Neuron (in vitro differentiated cells): ENCODE results near the gene THAP7.

Experiments used
- H2AFZ ChIP-seq: one replicate; pipeline ENCODE4 v1.6.1; 2013; ENCODE audit warnings: low read depth, mild to moderate bottlenecking, inconsistent platforms, low read length, moderate library complexity
- H3K27me3 ChIP-seq: one replicate; pipeline ENCODE4 v1.6.1; 2013; ENCODE audit warnings: low read length; ENCODE audit not compliant: insufficient read depth
- H3K36me3 ChIP-seq: one replicate; pipeline ENCODE4 v1.6.1; 2013; ENCODE audit warnings: low read length; ENCODE audit not compliant: insufficient read depth
- H3K4me1 ChIP-seq: one replicate; pipeline ENCODE4 v1.6.1; 2013; ENCODE audit warnings: low read length; ENCODE audit not compliant: insufficient read depth
- H3K4me3 ChIP-seq: 2 replicates; pipeline ENCODE4 v1.5.1; 2013; ENCODE audit warnings: mild to moderate bottlenecking, low read length, moderate library complexity
- H3K9me3 ChIP-seq: one replicate; pipeline ENCODE4 v1.6.1; 2013; ENCODE audit warnings: low read length

THAP7 gene

DNA sequence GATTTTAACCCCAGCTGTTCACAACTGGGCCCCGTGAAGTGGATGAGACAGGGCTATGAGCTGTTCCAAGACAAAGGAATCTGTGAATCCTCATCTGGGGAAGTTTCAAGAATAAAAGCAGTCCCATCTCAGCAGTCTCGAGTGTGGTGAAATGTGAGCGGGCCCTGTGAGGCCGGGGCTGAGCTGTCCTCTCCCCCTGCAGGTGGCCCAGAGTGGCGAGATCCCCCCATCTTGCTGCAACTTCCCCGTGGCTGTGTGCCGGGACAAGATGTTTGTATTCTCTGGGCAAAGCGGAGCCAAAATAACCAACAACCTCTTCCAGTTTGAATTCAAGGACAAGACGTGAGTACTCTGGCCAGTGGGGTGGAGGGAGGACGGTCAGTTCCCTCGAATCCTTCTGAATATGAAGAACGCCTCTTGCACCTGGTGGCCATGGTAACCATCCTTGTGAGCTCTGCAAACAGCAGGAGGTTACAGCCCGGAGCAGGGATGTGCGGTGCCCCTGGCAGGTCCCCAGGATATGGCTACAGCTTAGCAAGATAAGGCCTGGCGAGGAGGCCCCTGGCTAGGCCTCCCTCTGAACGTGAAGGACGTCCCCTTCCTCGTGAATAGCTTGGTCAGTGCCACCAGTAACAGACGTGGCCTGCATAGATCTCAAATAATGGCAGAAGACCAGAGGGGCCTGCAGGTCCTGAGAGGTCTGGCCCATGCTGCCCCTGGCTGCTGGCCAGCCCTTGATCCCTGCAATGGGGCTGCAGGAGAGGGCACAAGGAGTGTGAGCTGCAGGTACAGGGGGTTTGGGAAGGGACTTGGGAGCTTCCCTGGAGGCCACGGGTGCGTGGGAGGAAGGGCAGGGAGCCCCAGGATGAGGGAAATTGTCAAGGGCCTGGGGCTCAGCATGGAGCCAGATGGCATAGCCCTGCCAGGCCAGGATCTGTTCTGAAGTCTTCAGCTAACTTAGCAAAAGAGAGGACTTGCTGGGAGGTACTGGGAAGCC lies 11.4 kb downstream of the THAP7 start:
- Histone ChIP-seq H3K36me3 (peaks cover 42% of the 10 kb centered on the region), H3K27me3 (no peaks in the 10 kb centered on the region)

DNA sequence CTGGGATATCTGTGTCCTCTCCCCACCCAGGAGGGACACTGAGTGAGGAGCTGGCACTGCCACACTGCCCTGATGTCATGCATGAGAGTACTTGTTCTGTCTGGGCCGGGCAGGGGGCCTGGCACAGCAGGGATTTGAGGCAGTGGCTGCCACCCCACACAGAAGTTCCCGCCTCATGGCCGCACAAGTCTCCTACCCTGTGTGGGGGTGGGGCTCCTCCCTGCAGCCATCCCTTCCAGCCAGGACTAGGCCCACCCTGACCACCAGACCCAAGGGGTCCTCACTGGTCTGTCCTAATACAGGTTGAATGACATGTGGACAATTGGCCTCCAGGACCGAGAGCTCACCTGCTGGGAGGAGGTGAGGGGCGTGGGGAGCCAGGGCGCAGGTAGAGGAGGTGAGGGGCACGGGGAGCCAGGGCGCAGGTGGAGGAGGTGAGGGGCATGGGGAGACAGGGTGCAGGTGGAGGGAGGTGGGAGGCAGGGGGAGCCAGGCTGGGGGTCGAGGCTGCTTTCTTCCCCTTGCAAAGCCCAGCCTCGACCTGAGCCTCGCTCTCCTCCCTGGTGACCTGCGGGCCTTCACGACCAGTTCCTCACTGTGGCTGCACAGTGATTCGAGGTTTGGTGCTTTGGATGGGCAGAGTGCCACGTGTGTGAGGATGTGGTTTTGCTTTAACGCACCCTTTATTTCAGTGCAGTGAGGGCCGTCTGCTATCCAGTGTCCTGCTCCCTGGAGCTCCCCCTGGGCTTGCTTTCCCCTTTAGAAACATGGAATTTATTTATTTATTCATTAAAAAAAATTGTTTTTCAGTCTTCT lies 12.4 kb downstream of the THAP7 start:
- Histone ChIP-seq H3K4me1 (no peaks in the 10 kb centered on the region), H2AFZ (no peak overlapping the region), H3K36me3 (peaks cover 41% of the 10 kb centered on the region), H3K27me3 (no peaks in the 10 kb centered on the region), H3K4me3 (no peak overlapping the region), H3K9me3 (no peaks in the 10 kb centered on the region)

More for the DNA sequence above, 11.4 kb downstream of the THAP7 start:
- Histone ChIP-seq H3K4me3 (no peak overlapping the region), H3K4me1 (no peaks in the 10 kb centered on the region), H3K9me3 (no peaks in the 10 kb centered on the region), H2AFZ (no peak overlapping the region)

DNA sequence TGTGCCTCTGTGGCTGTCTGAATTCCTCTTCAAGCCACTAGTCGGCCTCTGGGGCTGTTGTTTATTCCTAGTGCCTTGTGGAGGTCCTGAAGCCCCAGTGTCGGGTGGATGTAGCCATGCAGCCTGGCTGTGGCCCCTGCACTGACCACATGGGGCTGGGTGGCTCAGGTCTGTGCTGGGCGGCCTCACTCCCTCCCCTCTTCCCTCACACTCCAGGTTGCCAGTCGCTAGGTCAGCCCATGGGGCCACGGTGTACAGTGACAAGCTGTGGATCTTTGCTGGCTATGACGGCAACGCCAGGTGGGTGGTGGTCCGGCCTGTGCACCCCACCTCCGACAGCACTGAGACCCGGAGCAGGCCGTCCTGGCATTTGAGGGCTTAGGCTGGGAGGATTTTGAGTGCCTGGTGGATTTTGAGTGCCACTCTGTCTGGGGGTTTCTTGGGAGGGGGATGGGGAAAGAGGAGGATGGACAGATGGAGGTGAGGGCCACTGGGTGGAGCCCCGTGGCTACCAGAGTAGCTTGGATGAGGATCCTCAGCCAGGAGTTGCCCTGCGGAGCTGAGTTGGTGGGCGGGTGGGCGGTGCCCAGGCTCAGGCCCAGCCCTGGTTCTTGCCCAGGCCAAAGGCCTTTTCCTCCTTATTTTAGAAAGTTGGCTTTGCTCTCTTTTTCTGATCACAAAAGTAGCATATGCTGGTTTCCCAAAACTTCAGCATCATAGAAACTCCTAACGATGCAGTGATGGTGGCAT lies 13.2 kb downstream of the THAP7 start:
- Histone ChIP-seq H3K4me1 (no peaks in the 10 kb centered on the region), H3K36me3 (peaks cover 44% of the 10 kb centered on the region), H3K9me3 (no peaks in the 10 kb centered on the region), H3K27me3 (no peaks in the 10 kb centered on the region), H2AFZ (no peak overlapping the region), H3K4me3 (no peak overlapping the region)

DNA sequence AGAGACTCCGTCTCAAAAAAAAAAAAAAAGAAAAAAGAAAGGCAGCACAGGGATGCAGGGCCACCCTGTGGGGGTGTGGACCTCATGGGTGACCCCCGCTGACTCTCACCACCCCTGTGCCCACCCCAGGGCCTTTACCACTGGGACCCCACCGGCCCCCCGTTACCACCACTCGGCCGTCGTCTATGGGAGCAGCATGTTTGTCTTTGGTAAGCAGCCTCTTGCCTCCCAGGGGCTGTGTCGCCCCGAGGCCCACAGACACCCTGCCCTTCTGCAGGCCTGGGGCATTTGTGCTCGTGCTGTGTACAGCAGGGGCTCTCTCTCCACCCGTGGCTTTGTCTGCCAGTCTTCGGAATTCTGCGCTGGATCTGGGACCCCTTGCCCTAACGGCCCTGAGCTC lies 14.5 kb downstream of the THAP7 start:
- Histone ChIP-seq H3K36me3 (peaks cover 36% of the 10 kb centered on the region), H3K9me3 (no peaks in the 10 kb centered on the region), H3K27me3 (no peaks in the 10 kb centered on the region), H2AFZ (no peak overlapping the region), H3K4me3 (no peak overlapping the region), H3K4me1 (peaks cover 5% of the 10 kb centered on the region)

DNA sequence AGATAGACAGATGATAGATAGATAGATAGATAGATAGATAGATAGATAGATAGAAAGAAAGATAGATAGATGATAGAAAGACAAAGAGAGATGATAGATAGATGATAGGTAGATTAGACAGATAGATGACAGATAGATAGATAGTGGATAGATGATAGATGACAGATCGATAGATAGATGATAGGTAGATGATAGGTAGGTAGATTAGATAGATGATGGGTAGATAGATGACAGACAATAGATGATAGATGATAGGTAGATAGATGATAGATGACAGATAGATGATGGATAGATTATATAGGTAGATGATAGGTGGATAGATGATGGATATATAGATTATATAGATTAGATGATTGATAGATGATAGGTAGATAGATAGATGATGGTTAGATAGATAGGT lies 15.6 kb downstream of the THAP7 start:
- Histone ChIP-seq H3K27me3 (no peaks in the 10 kb centered on the region), H3K4me1 (peaks cover 7% of the 10 kb centered on the region), H2AFZ (no peak overlapping the region), H3K4me3 (no peak overlapping the region), H3K9me3 (no peaks in the 10 kb centered on the region), H3K36me3 (peaks cover 30% of the 10 kb centered on the region)

DNA sequence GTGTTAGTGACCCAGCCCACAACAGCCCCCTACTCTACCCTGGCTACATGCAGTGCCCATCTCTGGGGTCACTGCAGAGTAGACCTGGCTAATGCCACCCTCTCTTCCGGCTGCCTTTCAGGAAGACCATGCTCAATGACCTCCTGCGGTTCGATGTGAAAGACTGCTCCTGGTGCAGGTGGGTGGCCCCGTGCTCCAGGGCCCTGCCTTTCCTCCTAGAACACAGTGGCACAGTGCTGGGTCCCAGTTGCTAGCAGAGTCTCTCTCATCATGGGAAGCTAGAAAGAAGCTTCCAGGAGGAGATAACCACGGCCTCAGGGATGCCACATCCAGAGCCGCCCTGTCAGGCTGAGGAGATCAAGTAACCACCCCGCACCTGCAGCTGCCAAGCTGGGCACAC lies 16.2 kb downstream of the THAP7 start:
- H3K27me3 ChIP-seq: no peaks in the 10 kb centered on the region
- H3K36me3 ChIP-seq: peaks cover 26% of the 10 kb centered on the region
- peaks cover 11% of the 10 kb centered on the region for H3K4me1 ChIP-seq
- no peaks in the 10 kb centered on the region for H3K9me3 ChIP-seq
- H3K4me3 ChIP-seq: no peak overlapping the region
- H2AFZ ChIP-seq: no peak overlapping the region

GRCh38 chr22:20983081-20983771 lies 18.7 kb downstream of the THAP7 start:
- Histone ChIP-seq H3K27me3 (no peaks in the 10 kb centered on the region), H3K4me1 (peaks cover 11% of the 10 kb centered on the region), H3K4me3 (peak overlapping the region; percentile 86), H3K36me3 (peaks cover 23% of the 10 kb centered on the region), H2AFZ (no peak overlapping the region), H3K9me3 (no peaks in the 10 kb centered on the region)

DNA sequence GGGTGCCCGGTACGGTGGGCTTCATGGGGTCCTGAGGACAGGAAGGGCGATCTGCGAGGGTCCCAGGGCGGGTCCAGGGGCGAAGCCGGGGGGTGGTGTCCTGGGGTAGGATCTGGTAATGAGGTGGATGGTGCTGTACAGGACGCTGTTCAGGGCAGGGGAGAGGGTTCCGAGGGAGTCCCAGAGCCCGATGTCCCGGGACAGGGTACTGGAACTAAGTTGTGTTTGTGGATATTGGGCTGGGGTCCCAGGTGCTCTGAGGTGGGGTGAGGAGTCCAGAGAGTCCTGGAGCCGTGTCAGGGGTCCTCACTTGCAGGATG lies 19.4 kb downstream of the THAP7 start:
- Histone ChIP-seq H3K36me3 (peaks cover 22% of the 10 kb centered on the region), H3K4me1 (peaks cover 11% of the 10 kb centered on the region), H3K4me3 (peak overlapping the region; percentile 86), H3K27me3 (no peaks in the 10 kb centered on the region), H2AFZ (peak overlapping the region; percentile 81), H3K9me3 (no peaks in the 10 kb centered on the region)

DNA sequence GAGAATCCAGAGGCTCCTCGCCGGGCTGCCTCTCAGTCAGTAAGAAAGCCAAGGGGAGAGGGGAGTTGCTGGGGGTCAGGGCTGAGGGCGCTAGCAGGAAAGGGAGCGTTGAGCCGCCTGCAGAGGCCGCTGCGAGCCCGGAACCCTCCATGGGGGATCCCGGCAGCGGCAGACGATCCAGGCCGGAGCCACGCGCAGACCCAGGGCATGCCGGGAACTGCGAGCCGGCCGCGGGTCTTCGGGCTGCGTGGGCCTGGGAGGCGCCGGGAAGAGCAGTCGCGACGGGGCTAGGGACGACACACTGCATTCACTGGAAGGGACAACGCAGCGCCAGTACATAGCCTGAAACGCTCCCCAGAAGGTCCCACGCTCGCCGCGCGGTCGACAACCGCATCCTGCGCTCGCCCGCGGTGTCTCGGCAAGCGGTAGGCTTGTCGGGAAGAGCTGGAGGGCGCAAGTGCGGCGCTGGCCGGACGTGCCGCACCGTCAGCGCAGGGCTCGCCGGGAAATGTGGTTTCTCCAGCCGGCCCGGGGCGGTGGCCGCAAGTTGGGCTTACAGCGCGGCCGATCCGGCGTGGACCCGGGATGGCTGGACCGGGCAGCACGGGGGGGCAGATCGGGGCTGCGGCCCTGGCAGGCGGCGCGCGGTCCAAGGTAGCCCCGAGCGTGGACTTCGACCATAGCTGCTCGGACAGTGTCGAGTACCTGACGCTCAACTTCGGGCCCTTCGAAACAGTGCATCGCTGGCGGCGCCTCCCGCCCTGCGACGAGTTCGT lies 19.9 kb downstream of the THAP7 start, which contains the start of gene LZTR1:
Gene LZTR1 (plus strand): TSS at position 511 of the 776 bp plus-strand sequence. CDS start 75 bp downstream, at position 586.
- Histone ChIP-seq H2AFZ (peak within 1 kb of the TSS; percentile 81), H3K27me3 (no peaks in the 10 kb centered on the region), H3K36me3 (peaks cover 18% of the 10 kb centered on the region)

DNA sequence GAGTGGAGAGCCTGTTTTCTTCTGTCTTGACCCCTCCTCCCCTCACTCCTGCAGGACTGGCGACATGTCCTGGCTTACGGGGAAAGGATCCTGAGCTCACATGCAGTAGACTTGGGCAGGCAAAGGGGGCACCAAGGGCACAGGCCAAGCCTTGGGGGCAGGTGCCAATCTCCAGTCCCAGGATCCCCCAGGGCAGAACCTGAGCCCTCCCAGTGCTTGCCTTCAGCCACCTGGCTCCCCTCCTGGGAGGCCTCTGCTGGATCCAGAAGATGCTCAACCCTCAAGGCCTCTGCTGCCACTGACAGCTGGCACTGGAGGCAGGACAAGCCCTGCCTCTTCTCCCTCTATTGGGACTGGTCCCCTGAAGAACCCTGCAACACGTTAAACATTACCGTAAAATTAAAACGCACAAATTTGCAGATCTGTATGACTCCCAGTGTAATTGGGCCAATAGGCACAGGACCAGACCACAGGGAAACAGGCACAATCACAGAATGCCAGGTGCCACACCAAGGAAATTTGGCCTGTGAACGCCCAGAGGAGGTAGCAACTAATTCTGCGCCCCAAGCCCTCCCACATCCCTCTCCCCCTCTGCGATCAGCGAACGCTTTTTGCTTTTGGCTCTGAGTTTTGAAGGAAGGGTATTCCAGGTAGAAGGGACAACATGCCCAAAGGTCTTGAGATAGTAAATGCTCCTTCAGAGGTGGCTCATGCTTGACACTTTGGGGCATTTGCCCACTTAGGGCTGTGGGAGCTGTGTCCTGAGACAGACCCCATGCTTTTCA lies 20.8 kb downstream of the THAP7 start:
- Histone ChIP-seq H3K9me3 (no peaks in the 10 kb centered on the region), H3K4me1 (peaks cover 11% of the 10 kb centered on the region), H3K27me3 (no peaks in the 10 kb centered on the region), H3K36me3 (peaks cover 14% of the 10 kb centered on the region), H3K4me3 (peak overlapping the region; percentile 86), H2AFZ (peak overlapping the region; percentile 81)

More for the DNA sequence above, 19.9 kb downstream of the THAP7 start, which contains the start of gene LZTR1:
- Histone ChIP-seq H3K4me3 (peak within 1 kb of the TSS; percentile 86), H3K9me3 (no peaks in the 10 kb centered on the region), H3K4me1 (peaks cover 11% of the 10 kb centered on the region)

DNA sequence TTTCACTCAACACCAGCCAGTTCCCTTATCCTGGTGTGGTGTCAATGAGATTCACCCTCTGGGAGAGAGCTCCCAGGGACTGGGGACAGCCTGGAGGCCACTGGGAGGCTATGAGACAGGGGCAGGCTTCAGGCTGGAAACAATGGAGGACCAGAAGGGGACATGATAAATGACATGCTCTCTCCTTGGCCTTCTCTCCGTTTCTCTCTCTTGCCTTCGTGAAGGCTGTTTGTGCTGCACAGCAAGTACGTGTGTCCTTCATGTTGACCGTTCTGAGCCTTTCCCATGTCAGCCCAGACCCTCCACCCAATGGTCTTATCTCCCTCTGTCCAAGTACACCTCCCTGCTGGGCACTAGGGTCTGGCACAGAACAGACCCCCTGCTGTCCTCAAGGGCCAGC lies 21.4 kb downstream of the THAP7 start:
- no peaks in the 10 kb centered on the region for H3K27me3 ChIP-seq
- H3K4me3 ChIP-seq: no peak overlapping the region

More for the DNA sequence above, 21.4 kb downstream of the THAP7 start:
- Histone ChIP-seq H2AFZ (no peak overlapping the region), H3K36me3 (peaks cover 9% of the 10 kb centered on the region), H3K4me1 (peaks cover 11% of the 10 kb centered on the region), H3K9me3 (no peaks in the 10 kb centered on the region)
